Measurements from ENCODE around the gene STX10.
A peak's percentile ranks its signal among the peaks of the same experiment; 100 is the strongest.
"Not testable (repeated sequence)": the region's sequence is repeated elsewhere in the genome, so short reads cannot be mapped to it uniquely, and the experiment has no call there.

STX10 gene

GRCh38 chr19:13150187-13150930, at the start of gene STX10, which contains the start of gene IER2:
Gene STX10 (minus strand): TSS chr19:13150375. CDS start chr19:13150173, 202 bp downstream.
Gene IER2 (plus strand): TSS chr19:13150411. CDS start chr19:13153187, 2,776 bp downstream.
- DNase-seq: peak; percentile 94

DNA sequence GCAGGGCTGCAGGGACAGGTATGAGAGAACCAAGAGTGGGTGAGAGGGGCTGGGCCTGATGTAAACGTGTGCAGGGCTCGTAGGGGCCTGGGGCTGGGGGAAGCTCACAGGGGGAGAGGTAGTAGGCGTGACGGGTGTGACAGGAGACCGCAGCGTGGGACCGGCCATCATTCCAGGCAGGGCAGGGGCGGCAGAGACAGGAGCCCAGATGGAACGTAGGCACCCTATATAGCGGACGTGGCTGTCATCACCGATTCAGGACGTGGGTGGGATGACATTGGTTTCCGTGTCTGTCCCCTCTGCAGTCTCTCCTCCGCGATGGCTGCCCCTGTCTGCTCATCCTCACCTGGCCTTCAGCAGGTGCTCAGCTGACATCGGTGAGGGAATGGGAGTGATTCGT, 48.5 kb upstream of the STX10 start:
- DNase-seq: no peak

DNA sequence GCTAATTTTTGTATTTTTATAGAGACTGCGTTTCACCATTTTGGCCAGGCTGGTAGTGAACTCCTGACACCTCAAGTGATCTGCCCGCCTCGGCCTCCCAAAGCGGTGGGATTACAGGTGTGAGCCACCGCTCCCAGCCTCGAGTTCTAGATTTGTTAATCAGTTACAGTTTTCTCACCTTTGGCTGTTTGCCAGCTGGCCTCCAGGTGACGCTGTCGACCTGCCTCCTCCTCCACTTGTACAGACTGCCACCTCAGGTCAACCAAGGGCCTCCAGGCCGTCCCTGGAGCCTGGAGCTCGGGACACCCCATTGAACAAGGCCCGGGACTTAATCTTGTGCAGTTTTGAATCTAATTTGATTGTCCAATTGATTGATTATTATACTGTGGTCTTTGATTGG, 45.5 kb upstream of the STX10 start:
- DNase-seq: peak; percentile 75

GRCh38 chr19:13190781-13191540, 40.8 kb upstream of the STX10 start:
- no peak for DNase-seq

GRCh38 chr19:13189600-13189999, 39.4 kb upstream of the STX10 start:
- DNase-seq: no peak

DNA sequence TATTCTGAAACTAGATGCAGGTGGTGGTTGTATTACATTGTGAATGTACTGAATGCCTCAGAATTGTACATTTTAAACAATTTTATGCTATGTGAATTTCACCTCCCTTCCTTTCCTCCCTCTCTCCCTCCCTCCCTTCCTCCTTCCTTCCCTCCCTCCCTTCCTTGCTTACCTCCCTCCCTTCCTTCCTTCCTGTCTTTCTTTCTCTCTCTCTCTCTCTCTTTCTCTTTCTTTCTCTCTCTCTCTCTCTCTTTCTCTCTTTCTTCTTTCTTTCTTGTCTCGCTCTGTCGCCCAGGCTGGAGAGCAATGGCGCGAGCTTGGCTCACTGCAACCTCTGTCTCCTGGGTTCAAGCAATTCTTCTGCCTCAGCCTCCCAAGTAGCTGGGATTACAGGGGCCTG, 37.2 kb upstream of the STX10 start:
- no peak for DNase-seq

- DNase-seq: not testable (repeated sequence)
Measured at GRCh38 chr19:13186688-13187087, 36.5 kb upstream of the STX10 start.

GRCh38 chr19:13185763-13186657, 35.8 kb upstream of the STX10 start:
- DNase-seq: not testable (repeated sequence)

DNA sequence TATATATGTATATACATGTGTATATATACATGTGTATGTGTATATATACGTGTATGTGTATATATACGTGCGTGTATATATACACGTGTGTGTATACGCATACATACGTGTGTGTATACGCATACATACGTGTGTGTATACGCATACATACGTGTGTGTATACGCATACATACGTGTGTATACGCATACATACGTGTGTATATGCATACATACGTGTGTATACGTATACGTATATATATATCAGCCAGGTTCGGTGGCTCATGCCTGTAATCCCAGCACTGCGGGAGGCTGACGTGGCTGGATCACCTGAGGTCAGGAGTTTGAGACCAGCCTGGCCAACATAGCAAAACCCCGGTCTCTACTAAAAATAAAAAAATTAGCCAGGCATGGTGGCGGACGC, 34.8 kb upstream of the STX10 start:
- not testable (repeated sequence) for DNase-seq

GRCh38 chr19:13181747-13182388, 31.7 kb upstream of the STX10 start:
- peak; percentile 51 for DNase-seq

- not testable (repeated sequence) for DNase-seq
Measured at GRCh38 chr19:13178291-13178690, 28.1 kb upstream of the STX10 start.

- DNase-seq: not testable (repeated sequence)
Measured at GRCh38 chr19:13177584-13177983, 27.4 kb upstream of the STX10 start.

GRCh38 chr19:13176345-13176744, 26.2 kb upstream of the STX10 start:
- no peak for DNase-seq

- DNase-seq: peak; percentile 12
Measured at GRCh38 chr19:13173139-13173737, 23.1 kb upstream of the STX10 start.

GRCh38 chr19:13172346-13173138, 22.4 kb upstream of the STX10 start:
- DNase-seq: peak; percentile 90

DNA sequence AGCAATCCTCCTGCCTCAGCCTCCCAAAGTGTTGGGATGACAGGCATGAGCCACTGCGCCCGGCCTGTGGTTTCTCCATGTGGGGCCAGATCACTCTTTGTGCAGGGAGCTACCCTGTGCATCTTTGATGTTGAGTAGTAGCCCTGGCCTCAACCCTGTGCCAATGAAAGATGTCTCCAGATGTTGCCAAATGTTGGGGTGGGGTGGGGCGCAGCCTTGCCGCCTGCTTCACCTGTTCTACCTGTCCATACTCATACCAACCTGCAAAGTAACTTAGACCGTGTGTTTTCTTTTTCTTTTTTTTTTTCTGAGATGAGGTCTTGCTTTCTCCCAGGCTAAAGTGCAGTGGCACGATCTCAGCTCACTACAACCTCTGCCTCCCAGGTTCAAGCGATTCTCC, 21.0 kb upstream of the STX10 start:
- DNase-seq: peak; percentile 14

GRCh38 chr19:13169769-13170168, 19.6 kb upstream of the STX10 start:
- DNase-seq: no peak

DNA sequence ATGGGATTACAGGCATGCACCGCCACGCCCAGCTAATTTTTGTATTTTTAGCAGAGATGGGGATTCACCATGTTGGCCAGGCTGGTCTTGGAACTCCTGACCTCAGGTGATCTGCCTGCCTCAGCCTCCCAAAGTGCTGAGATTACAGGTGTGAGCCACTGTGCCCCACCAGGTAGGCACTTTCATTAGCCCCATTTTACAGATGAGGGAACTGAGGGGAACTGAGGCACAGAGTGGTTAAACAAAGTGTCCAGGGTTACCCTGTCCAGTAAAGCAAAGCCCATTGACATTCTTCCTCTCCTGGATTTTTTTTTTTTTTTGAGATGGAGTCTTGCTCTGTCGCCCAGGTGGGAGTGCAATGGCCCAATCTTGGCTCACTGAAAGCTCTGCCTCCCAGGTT, 16.0 kb upstream of the STX10 start:
- DNase-seq: not testable (repeated sequence)

DNA sequence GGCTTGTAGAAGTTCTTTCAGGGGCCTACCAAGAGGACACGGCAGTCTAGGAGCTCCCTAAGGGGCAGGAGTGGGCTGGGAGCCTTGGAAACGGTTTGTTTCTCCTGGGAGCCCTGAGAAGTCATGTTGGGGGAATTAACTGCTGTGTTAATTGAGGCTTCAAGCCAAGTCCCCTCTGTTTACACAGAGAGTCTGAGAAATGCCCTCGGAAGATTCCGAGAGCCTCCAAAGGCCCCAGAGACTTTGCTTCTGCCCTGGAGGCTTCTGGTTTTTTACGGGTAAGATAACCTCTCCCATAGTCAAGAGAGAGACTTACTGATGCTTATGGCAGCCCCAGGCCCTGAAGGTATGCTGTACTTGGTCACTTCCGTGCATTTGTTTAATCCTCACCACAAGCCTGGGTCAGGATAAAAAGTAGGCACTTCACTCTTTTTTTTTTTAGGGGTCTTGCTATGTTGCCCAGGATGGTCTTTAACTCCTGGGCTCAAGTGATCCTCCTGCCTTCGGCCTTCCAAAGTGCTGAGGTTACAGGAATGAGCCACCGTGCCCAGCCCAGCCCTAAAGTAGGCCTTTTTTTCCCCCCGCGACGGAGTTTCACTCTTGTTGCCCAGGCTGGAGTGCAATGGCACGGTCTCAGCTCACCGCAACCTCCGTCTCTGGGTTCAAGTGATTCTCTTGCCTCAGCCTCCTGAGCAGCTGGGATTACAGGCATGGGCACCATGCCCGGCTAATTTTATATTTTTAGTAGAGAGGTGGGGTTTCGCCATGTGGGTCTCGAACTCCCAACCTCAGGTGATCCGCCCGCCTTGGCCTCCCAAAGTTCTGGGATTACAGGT, 15.2 kb upstream of the STX10 start:
- no peak for DNase-seq

Data from CD4-positive, alpha-beta T cell treated with Interleukin-17A for 4 hours (primary cell).